ENCODE measurements around the gene TFB1M.
"Not testable (repeated sequence)": the region's sequence is repeated elsewhere in the genome, so short reads cannot be mapped to it uniquely, and the experiment has no call there.

The TFB1M gene

DNA sequence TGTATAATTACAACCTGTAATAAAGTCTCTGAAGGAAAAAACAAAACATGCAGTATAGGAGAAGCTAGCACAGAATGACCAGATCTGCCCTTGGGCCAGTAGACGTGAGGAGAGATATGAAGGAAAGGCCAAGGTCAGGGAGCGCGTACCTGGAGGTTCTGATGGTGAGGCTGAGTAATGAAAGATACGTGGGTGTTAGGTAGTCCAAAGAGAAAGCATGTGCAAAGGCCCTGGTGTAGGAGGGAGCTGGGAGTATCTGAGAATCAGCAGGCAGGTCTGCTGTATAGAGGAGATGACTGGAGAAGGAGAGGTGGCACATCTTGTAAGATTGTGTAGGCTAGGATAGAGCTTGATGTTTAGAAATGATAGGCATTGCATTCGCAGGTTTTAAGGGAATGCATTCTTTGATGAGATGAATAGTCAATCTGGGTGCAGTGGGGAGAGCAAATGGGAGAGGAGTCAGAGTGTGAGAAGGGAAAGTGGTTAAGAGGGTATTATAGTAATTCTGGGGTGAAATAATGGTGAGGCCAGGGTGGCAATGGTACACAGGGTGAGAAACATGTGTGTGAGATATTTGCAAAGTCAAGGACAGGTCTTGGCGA, 15.9 kb upstream of the TFB1M start:
- DNase-seq (ENCODE audit: low read depth in 2 of 2) = no peak

DNA sequence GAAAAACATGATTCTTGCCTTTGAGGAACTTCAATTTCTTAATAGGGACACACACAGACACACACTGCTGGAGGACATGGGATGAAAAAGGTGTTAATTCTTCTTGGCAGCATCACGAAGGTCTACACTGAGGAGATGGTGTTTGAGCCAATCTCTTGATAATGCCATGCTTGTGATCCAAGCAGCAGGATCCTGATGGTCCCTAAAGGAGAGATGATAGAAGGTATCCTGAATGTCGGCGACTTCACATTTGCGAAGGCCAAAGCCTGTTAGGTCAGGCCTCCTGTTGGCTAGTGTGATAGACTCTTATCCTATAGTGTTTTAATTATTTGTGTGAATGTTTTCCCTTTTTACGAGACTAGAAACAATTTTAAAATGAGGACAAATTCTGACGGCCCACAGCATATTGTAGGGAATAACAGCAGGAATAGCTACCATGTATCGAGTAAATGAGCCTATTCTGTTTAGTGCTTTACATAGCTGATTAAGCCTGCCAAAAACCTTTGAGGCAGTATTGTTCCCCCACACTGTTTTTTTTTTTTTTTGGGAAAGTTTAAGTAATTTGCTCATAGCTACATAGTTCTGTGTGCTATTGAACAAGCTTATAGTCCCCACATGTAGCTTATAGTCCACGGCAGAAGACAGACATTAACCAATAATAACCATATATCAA, 15.3 kb upstream of the TFB1M start:
- no peak for DNase-seq (ENCODE audit: low read depth in 2 of 2)

GRCh38 chr6:155328539-155329459, 14.5 kb upstream of the TFB1M start:
- DNase-seq (ENCODE audit: low read depth in 2 of 2) = no peak

GRCh38 chr6:155328074-155328538, 13.8 kb upstream of the TFB1M start:
- DNase-seq (ENCODE audit: low read depth in 2 of 2) = no peak

- peak; percentile 25 to 31 for DNase-seq (ENCODE audit: low read depth in 2 of 2)
Measured at GRCh38 chr6:155327326-155328073, 13.2 kb upstream of the TFB1M start.

GRCh38 chr6:155325700-155326516, 11.6 kb upstream of the TFB1M start:
- DNase-seq (ENCODE audit: low read depth in 2 of 2) = no peak

DNA sequence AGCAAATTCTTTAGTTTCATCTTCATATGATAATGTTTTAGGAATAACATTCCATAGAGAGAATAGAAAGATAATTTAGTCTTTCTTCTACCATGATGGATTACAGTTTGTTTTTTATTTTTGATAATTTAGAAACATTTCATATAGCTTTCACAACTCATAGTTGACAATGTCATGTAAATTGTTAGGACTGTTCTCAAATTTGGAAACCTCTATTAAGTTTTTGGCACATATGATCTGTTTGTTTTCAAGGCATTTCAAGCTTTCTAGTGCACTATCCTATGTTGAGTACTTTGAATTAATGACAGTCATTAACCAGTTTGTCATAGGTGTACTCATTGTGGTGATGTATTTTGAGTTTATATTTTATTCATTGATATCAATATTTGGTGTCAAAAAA, 10.7 kb upstream of the TFB1M start:
- no peak for DNase-seq (ENCODE audit: low read depth in 2 of 2)

DNA sequence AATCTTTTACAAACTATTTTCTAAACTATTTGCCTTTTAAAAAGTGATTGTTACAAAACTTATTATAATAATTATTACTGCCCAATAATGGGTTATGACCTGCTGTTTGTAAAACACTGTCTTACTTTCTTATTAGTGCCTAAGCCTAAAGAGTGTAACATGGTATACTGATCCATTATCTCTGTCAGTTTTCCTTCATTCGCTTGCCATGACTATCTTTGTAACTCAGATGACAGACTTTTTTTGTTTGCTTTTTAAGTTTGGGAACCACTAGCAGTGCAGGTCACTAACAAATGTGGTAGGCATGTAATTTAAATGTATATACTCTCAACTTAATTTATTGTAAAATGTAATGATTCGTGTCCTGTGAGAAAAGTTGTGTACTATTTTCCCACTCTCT, 9.9 kb upstream of the TFB1M start:
- no peak for DNase-seq (ENCODE audit: low read depth in 2 of 2)

- no peak for DNase-seq (ENCODE audit: low read depth in 2 of 2)
Measured at GRCh38 chr6:155319902-155320301, 5.6 kb upstream of the TFB1M start.

DNA sequence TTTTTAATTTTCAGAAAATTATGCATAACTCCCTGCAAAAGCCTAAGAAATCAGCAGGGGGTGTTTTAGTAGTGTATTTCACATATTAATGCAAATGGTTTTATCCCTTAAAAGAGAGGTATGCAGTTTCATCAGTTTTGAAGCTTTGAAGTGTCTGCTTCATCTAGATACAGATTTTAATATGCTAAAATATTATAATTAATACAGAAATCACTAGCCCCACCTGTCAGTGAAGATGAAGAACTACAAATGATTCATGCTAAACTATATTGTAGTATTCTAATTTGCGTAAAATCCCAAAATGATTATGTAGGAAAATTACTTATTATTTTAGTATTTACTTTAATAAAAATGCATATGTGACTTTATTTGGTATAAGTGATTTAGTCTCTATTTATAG, 2.9 kb upstream of the TFB1M start:
- no peak for DNase-seq (ENCODE audit: low read depth in 2 of 2)

DNA sequence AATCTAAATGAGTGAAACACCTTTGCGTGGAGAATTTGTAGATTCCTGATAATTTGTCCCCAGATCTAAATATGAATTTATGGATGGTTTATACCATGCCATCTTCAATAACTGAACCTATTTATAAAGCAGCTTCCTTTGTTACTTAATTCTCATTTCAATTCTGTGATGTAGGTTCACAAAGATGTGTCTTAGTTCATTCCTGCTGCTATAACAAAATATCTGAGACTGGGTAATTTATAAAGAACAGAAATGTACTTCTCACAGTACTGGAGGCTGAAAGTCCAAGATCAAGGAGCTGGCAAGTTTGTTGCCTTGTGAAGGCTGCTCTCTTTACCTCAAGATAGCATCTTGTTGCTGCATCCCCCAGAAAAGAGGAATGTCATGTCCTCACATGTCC, 2.1 kb upstream of the TFB1M start:
- DNase-seq (ENCODE audit: low read depth in 2 of 2) = no peak

GRCh38 chr6:155315516-155315871, 1.2 kb upstream of the TFB1M start:
- DNase-seq (ENCODE audit: low read depth in 2 of 2) = no peak

DNA sequence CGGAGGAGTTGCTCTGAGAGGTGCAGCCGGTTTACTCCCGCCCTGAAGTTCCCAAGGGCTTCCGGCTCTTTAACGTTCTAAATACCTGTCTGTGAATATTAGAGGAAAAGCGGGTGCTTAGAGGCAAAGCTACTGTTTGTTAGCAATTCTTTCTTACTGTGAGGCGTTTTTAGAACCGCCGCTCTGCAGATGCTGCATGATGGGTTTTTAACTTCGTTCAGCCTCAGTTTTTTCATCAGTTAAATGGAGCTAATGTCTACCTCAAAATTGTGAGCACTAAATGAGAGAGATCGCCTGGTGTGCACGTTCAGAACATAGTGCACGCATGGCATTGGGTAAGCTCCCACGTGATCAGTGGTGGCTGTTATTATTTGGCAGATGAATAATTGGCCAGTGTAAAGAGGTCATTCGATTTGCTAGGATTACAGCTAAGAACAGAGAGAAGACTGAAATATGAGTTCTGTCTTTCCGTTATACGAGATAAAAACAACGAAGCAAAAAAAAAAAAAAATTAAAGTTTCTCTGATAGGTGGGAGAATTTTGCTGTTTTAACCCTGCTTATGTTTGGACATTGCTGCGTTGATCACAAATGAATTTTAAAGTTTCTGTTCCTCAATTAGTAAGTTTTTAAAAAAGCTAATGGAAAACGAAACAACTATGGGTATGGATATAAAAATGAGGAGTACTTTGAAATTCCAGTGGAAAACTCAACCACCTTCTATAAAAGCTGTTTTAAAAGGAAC, 660 bp upstream of the TFB1M start:
- peak in 1 of 2 donors; percentile 5 for DNase-seq (ENCODE audit: low read depth in 2 of 2)

DNA sequence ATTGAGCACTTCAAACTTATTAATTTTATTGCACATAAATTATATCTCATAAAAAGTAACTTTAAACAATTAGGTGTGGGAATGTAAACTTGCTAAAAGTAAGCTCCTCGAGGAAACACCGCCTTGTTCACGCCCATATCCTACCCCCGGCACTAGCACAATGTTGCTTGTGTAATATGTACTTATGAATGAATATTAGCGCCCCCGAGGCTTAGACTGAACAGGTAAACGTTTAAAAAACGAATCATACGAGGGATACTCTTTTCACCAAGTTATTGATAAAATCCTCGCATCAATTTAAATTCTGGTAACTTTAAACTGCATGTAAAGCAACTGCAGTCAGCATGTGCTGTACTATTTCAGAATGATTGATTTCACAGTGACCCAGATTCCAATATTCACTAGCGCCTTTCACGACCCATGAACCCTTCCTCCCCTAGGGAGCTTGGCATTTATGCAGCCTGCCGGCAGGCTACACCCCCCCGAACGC, 637 bp downstream of the TFB1M start:
- DNase-seq (ENCODE audit: low read depth in 2 of 2) = peak in 1 of 2 donors; percentile 10

DNA sequence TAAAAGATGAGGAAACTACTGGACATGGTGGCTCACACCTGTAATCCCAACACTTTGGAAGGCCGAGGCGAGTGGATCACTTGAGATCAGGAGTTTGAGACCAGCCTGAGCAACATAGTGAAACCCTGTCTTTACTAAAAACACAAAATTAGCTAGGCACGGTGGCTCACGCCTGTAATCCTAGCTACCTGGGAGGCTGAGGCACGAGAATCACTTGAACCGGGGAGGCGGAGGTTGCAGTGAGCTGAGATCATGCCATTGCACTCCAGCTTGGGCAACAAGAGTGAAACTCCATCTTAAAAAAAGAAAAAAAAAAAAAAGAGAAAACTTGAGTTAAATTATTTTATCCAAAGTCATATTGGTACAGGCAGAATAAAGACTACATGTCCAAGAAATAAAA, 1.3 kb downstream of the TFB1M start:
- not testable (repeated sequence) for DNase-seq (ENCODE audit: low read depth in 2 of 2)

GRCh38 chr6:155311583-155311982, 2.7 kb downstream of the TFB1M start:
- DNase-seq (ENCODE audit: low read depth in 2 of 2) = no peak

GRCh38 chr6:155311086-155311485, 3.2 kb downstream of the TFB1M start:
- DNase-seq (ENCODE audit: low read depth in 2 of 2) = no peak

DNA sequence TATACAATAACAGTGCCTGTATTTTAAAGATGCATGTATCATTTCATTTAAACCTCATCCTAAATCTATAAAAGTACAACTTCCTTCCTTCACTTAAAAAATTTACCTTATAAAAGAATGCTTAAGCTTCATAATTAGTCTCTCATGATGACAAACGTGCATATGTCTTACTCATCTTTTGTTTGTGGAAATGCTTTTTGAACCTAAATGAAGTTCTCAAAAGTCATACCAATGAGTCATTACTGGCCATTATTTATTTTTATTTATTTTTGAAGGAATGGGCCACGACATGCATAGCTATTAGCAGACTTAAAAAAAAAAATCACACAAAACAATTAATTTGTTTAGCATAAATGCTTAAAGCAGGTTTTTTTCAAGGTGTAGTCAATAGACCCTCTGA, 3.7 kb downstream of the TFB1M start:
- no peak for DNase-seq (ENCODE audit: low read depth in 2 of 2)

DNA sequence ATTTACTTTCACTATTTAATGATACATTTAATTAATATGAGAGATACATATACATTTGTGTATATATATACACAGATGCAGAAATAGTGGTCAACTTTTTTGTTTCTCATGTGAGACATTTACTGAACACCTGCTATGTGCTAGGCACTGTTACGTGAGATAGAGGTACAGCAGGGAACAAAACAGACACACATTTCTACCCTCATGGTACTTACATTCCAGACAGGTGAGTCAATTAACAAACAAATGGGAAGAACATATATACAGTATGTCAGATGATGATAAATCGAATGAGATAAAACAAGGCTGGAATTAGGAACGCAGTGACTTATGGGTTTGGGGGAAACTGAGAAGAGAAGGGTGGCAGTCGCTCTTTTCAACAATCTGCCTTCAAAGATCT, 5.1 kb downstream of the TFB1M start:
- no peak for DNase-seq (ENCODE audit: low read depth in 2 of 2)

DNA sequence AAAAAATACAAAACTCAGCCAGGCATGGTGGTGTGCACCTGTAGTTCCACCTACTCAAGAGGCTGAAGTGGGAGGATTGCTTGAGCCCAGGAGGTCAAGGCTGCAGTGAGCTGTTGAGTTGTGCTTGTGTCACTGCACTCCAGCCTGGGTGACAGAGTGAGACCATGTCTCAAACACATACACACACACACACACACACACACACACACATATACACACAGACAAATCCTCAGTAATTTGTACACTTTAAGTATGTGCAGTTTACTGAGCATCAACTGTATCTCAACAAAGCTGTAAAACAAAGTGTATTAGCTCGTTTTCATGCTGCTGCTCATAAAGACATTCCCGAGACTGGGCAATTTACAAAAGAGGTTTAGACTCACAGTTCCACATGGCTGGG, 7.3 kb downstream of the TFB1M start:
- DNase-seq (ENCODE audit: low read depth in 2 of 2) = no peak
